Measurements from ENCODE around the gene SMIM10L2A.
A peak's percentile ranks its signal among the peaks of the same experiment; 100 is the strongest.
"Not testable (repeated sequence)": the region's sequence is repeated elsewhere in the genome, so short reads cannot be mapped to it uniquely, and the experiment has no call there.

SMIM10L2A gene

DNA sequence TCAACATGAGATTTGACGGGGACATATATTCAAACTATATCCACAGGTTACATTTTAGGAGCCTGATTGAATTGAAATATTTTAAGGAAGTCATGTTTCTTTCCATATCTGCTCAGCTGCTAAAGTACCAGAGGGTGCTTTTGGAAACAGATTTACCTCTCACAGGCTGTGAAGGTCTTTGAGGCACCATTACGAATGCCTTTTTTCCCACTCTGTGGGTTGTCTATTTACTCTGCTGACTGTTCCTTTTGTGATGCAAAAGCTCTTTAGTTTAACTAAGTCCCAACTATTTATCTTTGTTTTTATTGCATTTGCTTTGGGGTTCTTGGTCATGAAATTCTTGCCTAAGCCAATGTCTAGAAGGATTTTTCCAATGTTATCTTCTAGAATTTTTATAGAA lies 40.0 kb downstream of the SMIM10L2A start:
- not testable (repeated sequence) for DNase-seq

DNA sequence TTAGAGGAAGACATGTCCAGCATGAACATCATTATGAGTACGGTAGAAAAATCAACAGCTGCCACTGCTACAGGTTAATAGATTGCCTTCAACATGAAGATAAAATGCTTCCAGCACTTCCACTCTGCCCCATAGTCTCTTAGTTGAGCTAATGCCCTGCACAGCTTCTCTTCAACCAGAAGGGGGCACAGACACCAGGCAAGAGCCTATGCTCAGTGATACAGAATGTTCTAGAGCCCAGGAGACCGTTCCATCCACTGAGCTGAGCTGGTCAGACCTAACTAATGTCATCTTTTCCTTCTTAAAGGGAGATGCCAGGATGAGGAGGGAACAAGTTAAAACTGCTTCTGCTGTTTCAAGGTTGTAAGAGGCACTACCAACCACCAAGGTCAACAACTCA lies 42.2 kb downstream of the SMIM10L2A start:
- DNase-seq, result peak; percentile 6

DNA sequence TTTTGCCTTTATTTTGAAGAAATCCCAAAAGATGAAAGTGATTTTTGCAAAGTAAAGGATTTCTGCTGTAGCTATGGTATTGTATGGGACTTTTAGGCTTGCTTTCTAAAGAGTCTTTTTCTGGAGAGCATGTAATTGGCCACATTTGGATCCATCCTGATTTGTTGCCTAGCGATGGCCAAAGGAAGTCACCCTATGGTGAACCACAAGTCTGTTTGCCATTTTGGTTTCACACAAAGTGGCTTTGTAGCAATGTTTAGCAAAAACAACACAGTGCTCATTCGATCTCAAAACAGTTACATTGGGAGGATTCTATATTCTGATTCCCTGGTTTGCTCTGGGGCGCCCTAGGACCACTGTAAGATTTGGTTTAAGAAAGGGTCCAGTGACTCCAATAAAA lies 54.6 kb downstream of the SMIM10L2A start:
- DNase-seq, result no peak

DNA sequence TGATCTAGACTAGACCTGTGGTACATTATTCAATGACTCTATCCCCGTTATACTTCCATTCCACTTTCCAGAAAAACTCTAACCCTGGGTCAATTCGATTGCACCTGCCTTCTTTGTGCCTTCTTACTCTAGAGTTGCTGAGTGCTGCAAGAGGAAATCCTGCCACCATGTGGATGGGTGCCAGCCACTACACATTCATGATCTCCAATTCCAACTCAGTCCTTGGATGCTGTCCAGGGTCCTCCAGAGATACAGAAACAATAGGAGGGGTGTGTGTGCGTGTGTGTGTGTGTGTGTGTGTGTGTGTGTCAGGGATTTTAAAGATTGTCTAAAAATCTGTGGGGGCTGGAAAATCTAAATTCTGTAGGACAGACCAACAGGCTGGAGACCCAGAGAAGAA lies 55.8 kb downstream of the SMIM10L2A start:
- peak; percentile 13 for DNase-seq

Measured in inflammatory macrophage treated with lipopolysaccharide for 4 hours (primary cell).